K562 (cell line): ENCODE measurements around the gene TCFL5. TPM values are rescaled to one million over a fixed set of nuclear protein-coding genes. Genes with fewer than 3 reads are reported as not detected.

ENCODE experiments used
- ATAC-seq: fragments of 200-7000 bp; cut with Tn5 transposase; 3 replicates; pipeline ENCODE4 v1.9.1; 2020; ENCODE audit warnings: moderate library complexity
- BruUV-seq: library from RNA; stranded (reverse); fragments of 400-500 nt; replicated peaks from 2 replicates; lab custom pipeline; 2021; lab: Mats Ljungman, UMichigan
- CTCF ChIA-PET: fragments of 300-600 bp; formaldehyde crosslinking; extraction: SDS; loops from one replicate; lab custom pipeline; 2021; ENCODE audit warnings: low intra/inter-chr PET ratio; lab: Yijun Ruan, JAX
- POLR2A ChIA-PET: fragments of 300-600, 350-650 bp; sonication (Branson Sonifier 250); formaldehyde crosslinking; extraction: SDS; loops from one replicate; lab custom pipeline; 2021; ENCODE audit warnings: antibody characterized with exemption, inconsistent platforms; lab: Yijun Ruan, JAX
- DNase-seq, 4 experiments: peaks; one replicate each; pipeline versions ENCODE4 v3.0.0 to v3.0.0-alpha.2; 2011 to 2018; ENCODE audit warnings: low spot score in 3 of 4, mixed read lengths in 3 of 4; ENCODE audit errors: extremely low read depth in 1 of 4
- FAIRE-seq: peaks from 2 replicates; lab custom pipeline; 2011; peaks lifted over from hg19 to GRCh38; lab: Jason Lieb, UNC
- H2AFZ ChIP-seq: 2 replicates; pipeline ENCODE4 v1.6.0; 2011; ENCODE audit warnings: low read depth, low read length, control low read depth, inconsistent platforms
- H3K27ac ChIP-seq: fragments of 200-600 bp; 3 replicates; pipeline ENCODE4 v1.8.0; 2011; ENCODE audit warnings: low read depth, mild to moderate bottlenecking, control low read depth, inconsistent platforms, low read length, moderate library complexity, mixed read lengths; ENCODE audit errors: extremely low read depth
- H3K27me3 ChIP-seq, 2 experiments: fragments of 300-600 bp in 1 of 2; 2 replicates in 1 of 2; 3 replicates in 1 of 2; pipeline versions ENCODE4 v1.6.0 to v1.8.0; 2011; ENCODE audit warnings: inconsistent platforms in 2 of 2, low read length in 2 of 2, mild to moderate bottlenecking in 1 of 2, mixed read lengths in 1 of 2, moderate library complexity in 1 of 2; ENCODE audit not compliant: control insufficient read depth in 2 of 2, insufficient read depth in 2 of 2
- H3K36me3 ChIP-seq: fragments of 300-600 bp; 3 replicates; pipeline ENCODE4 v1.8.0; 2011; ENCODE audit warnings: mild to moderate bottlenecking, low read length, inconsistent platforms; ENCODE audit not compliant: control insufficient read depth, insufficient read depth
- H3K4me1 ChIP-seq, 2 experiments: fragments of 200-600 bp in 1 of 2; replicated peaks in 1 of 2; 2 replicates in 1 of 2; 3 replicates in 1 of 2; pipeline versions ENCODE4 v1.5.1 to v1.8.0; 2011; ENCODE audit warnings: inconsistent platforms in 2 of 2, low read length in 2 of 2, mild to moderate bottlenecking in 1 of 2, mixed read lengths in 1 of 2, moderate library complexity in 1 of 2; ENCODE audit not compliant: control insufficient read depth in 2 of 2, insufficient read depth in 2 of 2
- H3K4me2 ChIP-seq: 2 replicates; pipeline ENCODE4 v1.6.1; 2011; ENCODE audit warnings: low read length, control low read depth, inconsistent platforms, mixed read lengths; ENCODE audit not compliant: insufficient read depth
- H3K4me3 ChIP-seq: fragments of 200-600 bp; sonication (generic), shearing (Covaris generic); 2 replicates; pipeline ENCODE4 v1.5.1; 2016; ENCODE audit warnings: control low read depth, inconsistent platforms
- H3K79me2 ChIP-seq: fragments of 200-600 bp; 3 replicates; pipeline ENCODE4 v1.8.0; 2011; ENCODE audit warnings: low read length, inconsistent platforms; ENCODE audit not compliant: control insufficient read depth, insufficient read depth
- H3K9ac ChIP-seq, 2 experiments: 2 replicates each; pipeline versions ENCODE4 v1.6.0 to v1.6.1; 2011; ENCODE audit warnings: low read depth in 2 of 2, low read length in 2 of 2, control low read depth in 1 of 2, inconsistent platforms in 1 of 2, mild to moderate bottlenecking in 1 of 2, mixed read lengths in 1 of 2; ENCODE audit not compliant: insufficient read depth in 1 of 2
- H3K9me1 ChIP-seq: one replicate; pipeline ENCODE4 v1.6.0; 2011; ENCODE audit warnings: inconsistent platforms, mild to moderate bottlenecking, low read length, moderate library complexity; ENCODE audit not compliant: control insufficient read depth, insufficient read depth
- H3K9me3 ChIP-seq: replicated peaks from 2 replicates; pipeline ENCODE4 v1.5.1; 2011; ENCODE audit warnings: low read depth, low read length, inconsistent platforms; ENCODE audit not compliant: control insufficient read depth, insufficient read depth
- H4K20me1 ChIP-seq: replicated peaks from 2 replicates; pipeline ENCODE4 v1.6.1; 2011; ENCODE audit warnings: low read length, inconsistent platforms, mixed read lengths; ENCODE audit not compliant: control insufficient read depth, insufficient read depth
- ATF2 ChIP-seq: sonication (generic); formaldehyde crosslinking; IDR thresholded peaks from 2 replicates; pipeline ENCODE4 v1.8.1; 2022; ENCODE audit warnings: missing genetic modification reagents
- RBFOX2 ChIP-seq: fragments of 200-400 bp; formaldehyde crosslinking; IDR thresholded peaks from 2 replicates; pipeline ENCODE4 v1.6.1; 2017; ENCODE audit warnings: low read depth, mild to moderate bottlenecking, low read length, moderate library complexity
- TBP ChIP-seq: optimal IDR thresholded peaks from 2 replicates; pipeline ENCODE3; 2011; ENCODE audit warnings: low read depth, low read length, improper control_type of control experiment
- WGBS: fragments of 100-300 bp; shearing (Covaris generic); methylation state at CpG from one replicate; pipeline ENCODE4 v1.1.6; 2016; ENCODE audit warnings: low coverage, mixed read lengths; ENCODE audit not compliant: insufficient coverage; ENCODE audit errors: missing lambda C conversion rate; 5-methylcytosine and 5-hydroxymethylcytosine counted together
- in situ Hi-C: fragments of 300-500 bp; cut with MboI; formaldehyde crosslinking; loops from 4 replicates; pipeline ENCODE4 v1.15.0; 2018; ENCODE audit warnings: inconsistent platforms, mixed read lengths
- intact Hi-C: fragments of 100-400 bp; cut with micrococcal nuclease; formaldehyde crosslinking; loops from 2 replicates; pipeline ENCODE4 v1.14.2; 2022
- polyA plus RNA-seq, 8 experiments: library from polyadenylated mRNA; depleted of rRNA in 4 of 8; stranded (reverse) in 5 of 8; unstranded in 3 of 8; fragments of >200 nt; fragmentation: Nextera tagmentation in 2 of 8; fragmentation: Illumina TruSeq in 1 of 8; extraction: Ambion mirVana in 2 of 8; extraction: Trizol in 1 of 8; gene quantifications; 2 replicates each; pipeline versions ENCODE4 v1.2.1 to v1.2.3, GENCODE V29; 2011 to 2014; ENCODE audit warnings: inconsistent platforms in 1 of 8, missing spikeins in 1 of 8
- total RNA-seq, 7 experiments: library from RNA; depleted of rRNA in 6 of 7; stranded (reverse); fragments of >200 nt in 6 of 7; fragmentation: Illumina TruSeq in 2 of 7; extraction: Trizol in 2 of 7; gene quantifications; 2 replicates each; pipeline versions ENCODE4 v1.2.1 to v1.2.3, GENCODE V29; 2011 to 2021; ENCODE audit warnings: low replicate concordance in 1 of 7

TCFL5 gene
- total and polyA plus RNA-seq, 9 of the 15 experiments (the other 6 are each of a cell fraction or from before 2014, with no cell fraction given), result 1.00 to 12.6 (median 9.1) TPM

- Histone ChIP-seq H3K9ac (peak overlapping the region in 1 of 2 experiments; percentile 46; a peak in 1 of 4 replicates), H4K20me1 (no peaks in the 10 kb centered on the region), H3K4me2 (no peak overlapping the region), H3K27me3 (no peaks in the 10 kb centered on the region), H3K79me2 (peaks cover 12% of the 10 kb centered on the region; the same call in 2 of the 3 replicates), H3K4me1 (peaks cover 6 to 51% of the 10 kb centered on the region in 2 experiments; a peak in 3 of 5 replicates), H2AFZ (no peak overlapping the region), H3K4me3 (no peak overlapping the region), H3K9me1 (no peaks in the 10 kb centered on the region), H3K36me3 (peaks cover 39% of the 10 kb centered on the region; the same call in 2 of the 3 replicates), H3K27ac (no peak overlapping the region), H3K9me3 (no peaks in the 10 kb centered on the region)
- TF ChIP-seq ATF2 (CRISPR knock-in tag) (no peak), RBFOX2 (0 out of 2 replicates have a peak, but pooled peaks have one; percentile 10), TBP (no peak)
- FAIRE-seq (no peak), DNase-seq (no peak), ATAC-seq (no peak)
- intact Hi-C loops (no loop called here), in situ Hi-C loops (no loop called here)
- ChIA-PET POLR2A (interaction anchor here (0.6 kb wide), 1 partner anchor 387 kb away, joined by 5 read pairs; no protein-coding TSS in a partner anchor), CTCF (no interaction called here)
- BruUV-seq, result no TSS peak
- 93% methylated on average over 7 of the region's 8 CpGs for WGBS
Observed at GRCh38 chr20:62799036-62799435, 62.6 kb downstream of the TCFL5 start.
